Measurements from ENCODE around the gene APOF. TPM values are rescaled to one million over a fixed set of nuclear protein-coding genes. Genes with fewer than 3 reads are reported as not detected.

The APOF gene
- total and polyA plus RNA-seq, 10 donors: not detected

DNA sequence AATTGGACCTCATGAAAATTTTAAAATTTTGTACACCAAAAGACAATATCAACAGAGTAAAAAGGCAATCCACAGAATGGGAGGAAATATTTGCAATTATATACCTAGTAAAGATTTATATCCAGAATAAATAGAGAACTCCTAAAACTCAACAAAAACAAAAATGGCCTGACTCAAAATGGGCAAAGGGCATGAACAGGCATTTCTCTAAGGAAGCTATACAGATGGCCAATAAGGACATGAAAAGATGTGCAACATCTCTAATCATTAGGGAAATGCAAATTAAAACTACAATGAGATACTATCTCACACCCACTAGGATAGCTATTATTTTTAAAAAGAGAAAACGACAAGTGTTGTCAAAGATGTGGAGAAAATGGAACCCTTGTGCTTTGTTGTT is 10.9 kb upstream of the APOF start:
- DNase-seq: no peak
- peaks cover 0 to 5% (median 0%) of the 10 kb centered on the region in 8 donors for H3K9me3 ChIP-seq
- TF ChIP-seq CTCF (IDR thresholded peaks at IDR 0.05 in 8 of 11, conservative IDR thresholded peaks at IDR 0.05 in 3 of 11) (no peak), POLR2A (IDR thresholded peaks at IDR 0.05) (no peak), POLR2AphosphoS5 (IDR thresholded peaks at IDR 0.05) (no peak)
- intact Hi-C loops (cut with DNase I; ENCODE audit: low total_unique reads): no loop called here
- H3K4me3 ChIP-seq: no peak overlapping the region
- WGBS, 5 donors: 95 to 100% (median 98%) methylated on average over 1 of the region's 1 CpG
- peaks cover 4 to 43% (median 29%) of the 10 kb centered on the region in 6 donors for H3K4me1 ChIP-seq
- no peaks in the 10 kb centered on the region for H3K36me3 ChIP-seq
- peak overlapping the region in 2 of 8 donors; percentile 73 to 85 for H3K27ac ChIP-seq
- H3K27me3 ChIP-seq (replicated peaks in 1 of 7): no peaks in the 10 kb centered on the region

GRCh38 chr12:56366948-56367347 is 4.3 kb upstream of the APOF start:
- H3K9me3 ChIP-seq: no peaks in the 10 kb centered on the region
- intact Hi-C loops (cut with DNase I; ENCODE audit: low total_unique reads): loop anchor here (10.0 kb wide), 1 partner anchor 78 kb away; the partner anchor contains the start of gene TIMELESS
- H3K36me3 ChIP-seq: no peaks in the 10 kb centered on the region
- TF ChIP-seq POLR2AphosphoS5 (IDR thresholded peaks at IDR 0.05) (no peak), CTCF (IDR thresholded peaks at IDR 0.05 in 8 of 11, conservative IDR thresholded peaks at IDR 0.05 in 3 of 11) (no peak), POLR2A (IDR thresholded peaks at IDR 0.05) (no peak)
- H3K27me3 ChIP-seq (replicated peaks in 1 of 7): no peaks in the 10 kb centered on the region
- no peak for DNase-seq
- H3K27ac ChIP-seq: no peak overlapping the region
- H3K4me1 ChIP-seq: no peaks in the 10 kb centered on the region
- no peak overlapping the region for H3K4me3 ChIP-seq
- WGBS, 5 donors: 78 to 94% (median 88%) methylated on average over 3 of the region's 3 CpGs

DNA sequence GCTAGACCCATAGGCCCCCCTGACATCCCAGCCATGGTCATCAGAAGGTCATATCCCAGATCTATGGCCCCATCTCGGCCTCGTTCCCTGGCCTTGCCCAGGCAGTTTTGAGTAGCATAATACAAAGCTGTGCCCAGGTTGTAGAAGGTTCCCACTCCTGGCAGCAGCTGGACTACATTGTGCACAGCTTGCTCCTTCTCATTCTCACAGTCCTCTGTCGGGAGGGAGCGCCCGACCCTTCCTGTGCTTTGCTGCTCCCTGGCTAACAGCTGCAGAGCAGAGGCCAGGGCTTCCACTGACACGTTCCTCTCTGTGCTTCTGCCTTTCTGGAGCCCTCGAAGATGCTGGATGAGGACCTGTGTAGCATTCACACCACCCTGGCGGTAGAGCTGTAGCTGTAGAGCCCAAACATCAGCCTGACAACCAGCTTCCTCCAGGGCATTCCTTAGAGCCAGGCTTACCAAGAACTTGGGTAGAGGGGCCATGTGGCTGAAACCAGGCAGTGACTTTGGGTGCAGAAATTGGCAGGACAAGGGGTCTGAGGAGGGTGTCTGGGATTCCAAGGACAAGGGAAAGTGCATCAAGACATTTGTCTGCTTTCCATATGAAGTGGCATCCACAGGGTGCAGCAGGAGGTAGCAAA is 1.0 kb downstream of the APOF start:
- 79 to 88% (median 85%) methylated on average over 7 to 8 of the region's 8 CpGs for WGBS, 5 donors
- TF ChIP-seq CTCF (IDR thresholded peaks at IDR 0.05 in 8 of 11, conservative IDR thresholded peaks at IDR 0.05 in 3 of 11): no peak
- TF ChIP-seq POLR2AphosphoS5 (IDR thresholded peaks at IDR 0.05): no peak
- no peak for TF ChIP-seq POLR2A (IDR thresholded peaks at IDR 0.05)
- no peaks in the 10 kb centered on the region for H3K9me3 ChIP-seq
- intact Hi-C loops (cut with DNase I; ENCODE audit: low total_unique reads): loop anchor here (10.0 kb wide), 1 partner anchor 83 kb away; the partner anchor contains the start of gene TIMELESS
- peak overlapping the region in 1 of 8 donors; percentile 93 for H3K27ac ChIP-seq
- H3K4me3 ChIP-seq: peak overlapping the region in 1 of 8 donors; percentile 86
- peaks cover 0 to 12% (median 0%) of the 10 kb centered on the region in 6 donors for H3K36me3 ChIP-seq
- peak; percentile 78 for DNase-seq
- peaks cover 13 to 43% (median 32%) of the 10 kb centered on the region in 6 donors for H3K4me1 ChIP-seq
- H3K27me3 ChIP-seq (replicated peaks in 1 of 7): no peaks in the 10 kb centered on the region
